Inferior parietal cortex (tissue), 1 donor: Measurements from ENCODE around the gene NAA50.

Experiments
- DNase-seq: peaks from one replicate; pipeline ENCODE4 v3.0.0-alpha.2; 2016; ENCODE audit errors: extremely low spot score

NAA50 gene

DNA sequence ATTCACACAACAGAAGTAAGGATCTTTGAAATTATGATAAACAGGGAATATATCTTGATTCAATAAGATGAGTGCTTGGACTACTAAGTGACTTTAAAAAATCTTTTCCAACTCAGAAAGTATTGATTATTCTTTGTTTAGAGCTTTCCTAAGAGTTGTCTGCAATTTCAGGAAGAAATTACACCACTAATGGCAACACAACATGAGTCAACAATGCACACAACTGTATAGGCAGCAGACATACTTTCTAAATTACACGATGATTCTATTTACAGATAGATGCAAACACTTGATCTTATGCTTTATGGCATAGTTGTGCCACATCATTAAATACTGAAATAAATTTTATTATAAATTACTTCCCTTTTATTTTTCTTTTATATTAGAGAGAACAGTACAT is 4.4 kb downstream of the NAA50 start:
- DNase-seq = no peak

DNA sequence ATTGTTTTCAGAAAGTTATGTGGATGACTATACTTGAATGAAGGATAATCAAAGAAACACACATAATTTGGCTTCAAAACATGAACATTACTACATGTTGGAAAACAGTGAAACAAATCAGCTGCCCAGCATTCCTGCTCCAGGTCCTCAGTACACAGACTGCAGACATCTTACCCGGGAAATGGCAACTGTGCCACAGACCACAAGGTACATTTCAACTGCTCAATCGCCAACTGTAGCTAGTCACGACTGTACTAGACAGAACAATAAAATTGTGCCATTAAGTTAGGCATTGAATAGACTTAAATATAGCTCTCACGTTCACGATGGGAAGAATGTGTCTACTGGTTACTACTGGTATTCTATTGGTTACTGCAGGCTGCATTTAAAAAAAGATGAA is 5.0 kb downstream of the NAA50 start:
- no peak for DNase-seq

DNA sequence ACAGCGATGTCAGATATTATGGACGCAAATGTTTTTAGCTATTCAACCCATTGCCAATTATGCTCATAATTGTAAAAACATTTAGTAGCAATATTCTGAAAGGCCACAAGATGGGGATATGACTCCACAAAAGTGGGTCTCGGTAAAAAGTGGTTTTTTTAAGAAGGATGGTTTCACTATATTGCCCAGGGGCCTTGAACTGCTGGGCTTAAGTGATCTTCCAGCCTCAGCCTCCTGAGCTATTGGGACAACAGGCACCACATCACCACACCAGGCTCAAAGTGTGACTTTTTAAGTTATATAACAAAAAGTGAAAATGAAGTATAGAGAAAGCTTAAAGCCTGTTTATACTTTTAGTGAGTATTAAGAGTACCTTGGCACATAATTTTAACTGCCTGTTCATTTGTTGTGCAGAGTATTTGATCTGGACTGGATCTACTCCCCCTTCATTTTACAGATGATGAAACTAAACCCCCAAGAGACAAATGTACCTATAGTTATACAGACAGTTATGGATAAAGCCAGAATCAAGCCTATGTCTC is 9.4 kb downstream of the NAA50 start:
- DNase-seq = peak; percentile 82

DNA sequence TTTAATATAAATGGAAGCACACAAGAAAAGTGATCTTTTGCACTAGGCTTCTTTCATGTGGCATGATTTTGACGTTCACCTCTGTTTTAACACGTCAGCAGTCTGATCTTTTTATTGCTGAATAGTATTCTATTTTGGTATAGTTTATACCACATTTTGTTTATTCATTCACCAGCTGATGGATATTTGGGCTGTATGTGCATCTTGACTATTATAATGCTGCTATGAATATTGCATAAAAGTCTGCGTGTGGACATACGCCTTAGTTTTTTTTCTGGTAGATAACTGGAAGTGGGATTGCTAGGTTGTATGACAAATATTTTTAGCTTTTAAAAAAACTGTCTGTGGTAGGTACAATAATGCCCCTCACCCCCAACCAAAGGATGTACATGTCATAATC is 14.4 kb downstream of the NAA50 start:
- no peak for DNase-seq

DNA sequence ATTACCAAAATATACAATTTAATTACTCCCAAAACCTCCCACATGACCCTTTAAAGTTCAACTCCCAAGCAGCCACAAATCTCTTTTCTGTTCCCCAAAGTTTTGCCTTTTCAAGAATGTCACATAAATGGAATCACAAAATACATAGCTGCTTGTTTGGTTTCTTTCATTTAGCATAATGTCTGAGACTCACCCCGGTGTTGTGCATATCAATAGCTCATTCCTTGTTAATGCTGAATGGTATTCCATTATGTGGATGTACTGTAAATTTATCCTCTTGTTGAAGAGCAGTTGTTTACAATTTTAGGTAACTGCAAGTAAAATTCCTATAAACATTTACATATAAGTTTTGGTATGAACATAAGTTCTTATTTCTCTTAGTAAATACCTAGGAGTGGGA is 15.5 kb downstream of the NAA50 start:
- no peak for DNase-seq

DNA sequence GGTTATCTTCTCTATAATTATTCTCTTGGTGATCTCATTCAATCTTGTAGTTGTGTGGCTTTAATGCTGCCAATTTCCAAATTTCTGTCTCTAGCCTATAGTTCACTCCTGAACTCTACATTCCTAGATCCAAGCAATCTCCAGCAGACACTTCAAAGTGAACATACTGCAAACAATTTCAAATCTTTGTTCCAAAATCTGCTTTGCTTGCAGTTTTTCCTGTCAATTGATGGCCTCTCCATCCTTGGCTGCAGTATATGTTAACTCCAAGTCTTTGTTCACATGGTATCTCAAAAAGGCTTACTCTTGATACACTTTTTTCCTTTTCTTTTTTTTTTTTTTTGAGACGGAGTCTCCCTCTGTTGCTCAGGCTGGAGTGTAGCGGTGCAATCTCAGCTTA is 17.4 kb downstream of the NAA50 start:
- no peak for DNase-seq

DNA sequence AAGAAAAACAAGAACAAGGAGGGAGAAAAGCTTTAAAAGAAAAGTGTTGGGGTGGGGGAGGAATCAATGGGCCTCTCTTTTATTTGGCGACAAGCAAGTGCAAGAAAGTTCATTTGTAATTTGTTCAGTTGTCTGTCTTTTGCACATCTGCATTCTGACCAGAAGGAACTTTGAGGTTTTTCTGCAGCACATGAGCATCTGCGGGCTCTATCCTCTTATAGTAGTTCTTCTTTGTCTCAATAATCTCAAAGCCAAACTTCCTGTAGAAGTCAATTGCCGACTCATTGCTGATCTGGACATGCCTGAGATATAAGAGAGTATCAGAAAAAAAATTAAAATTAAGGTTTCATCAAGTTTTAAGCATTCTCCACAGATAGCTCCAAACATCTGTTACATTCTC is 24.4 kb downstream of the NAA50 start:
- DNase-seq = no peak

DNA sequence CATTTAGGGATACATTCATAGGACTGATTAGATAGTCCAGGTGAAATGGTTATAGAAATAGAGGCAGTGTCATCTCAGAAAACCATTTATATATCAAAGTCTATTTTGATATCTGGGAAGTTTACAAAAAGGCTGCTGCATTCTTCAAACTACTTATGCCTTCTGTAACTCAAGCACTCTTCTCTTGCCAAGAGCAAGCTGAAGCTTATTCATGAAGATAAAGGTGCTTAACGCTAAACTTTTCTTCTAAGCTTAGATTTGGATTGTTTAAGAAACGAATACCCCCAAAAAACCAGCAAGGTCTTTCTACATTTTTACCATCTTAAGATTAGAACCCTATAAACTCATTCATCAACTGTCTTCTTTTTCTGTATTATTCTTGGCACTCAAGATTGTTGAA is 26.3 kb downstream of the NAA50 start:
- no peak for DNase-seq

DNA sequence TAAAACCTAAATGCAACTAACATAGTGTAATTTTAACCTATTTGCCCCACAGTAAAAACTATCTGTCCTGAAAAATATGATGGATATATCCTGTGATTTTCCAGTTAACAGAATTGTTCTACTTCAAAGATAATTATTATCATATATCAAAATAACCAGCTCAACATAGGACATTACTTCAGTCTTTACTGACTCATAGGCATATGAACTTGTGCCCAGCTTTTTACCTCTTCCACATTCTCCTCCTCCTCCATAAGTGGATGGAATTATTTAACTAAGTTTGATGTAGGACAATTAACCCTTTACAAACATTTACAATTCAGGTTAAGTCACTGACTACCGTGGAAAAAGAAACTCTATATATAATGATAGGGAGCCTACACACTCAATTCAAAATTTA is 26.8 kb downstream of the NAA50 start:
- no peak for DNase-seq

DNA sequence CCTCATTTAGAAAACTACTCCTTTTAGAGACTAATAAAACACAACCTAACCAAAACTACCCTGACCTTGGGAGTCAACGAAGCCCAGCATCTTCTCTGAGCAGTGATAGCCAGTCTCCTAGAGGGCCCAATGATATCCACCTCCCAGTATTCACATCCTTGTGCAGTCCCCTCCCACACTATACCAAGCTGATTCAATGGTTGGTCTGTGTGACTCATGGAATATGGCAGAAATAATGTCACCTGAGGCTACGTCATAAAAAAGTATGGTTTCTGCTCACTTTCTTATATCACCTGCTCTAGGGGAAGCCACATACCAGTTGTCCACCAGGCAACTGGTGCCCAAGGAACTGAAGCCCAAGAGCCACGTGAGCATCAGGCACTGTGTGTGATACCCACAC is 28.2 kb downstream of the NAA50 start:
- no peak for DNase-seq

DNA sequence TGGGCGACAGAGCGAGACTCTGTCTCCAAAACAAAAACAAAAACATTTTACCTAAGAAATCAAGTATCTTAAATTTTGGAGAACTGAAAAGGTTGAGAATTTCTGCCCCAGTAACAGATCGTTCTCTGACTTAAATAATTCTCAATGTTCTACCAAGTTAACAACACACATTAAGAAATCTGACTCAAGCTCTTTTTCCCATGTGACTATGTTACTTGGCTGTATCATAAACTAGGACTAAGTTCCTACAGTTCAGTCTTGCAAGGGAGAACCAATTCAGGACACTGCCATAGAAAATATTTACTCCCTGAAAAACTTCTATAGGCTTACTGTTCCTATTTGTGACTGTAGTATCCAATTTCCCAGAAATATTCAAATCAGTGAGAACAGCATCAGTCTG is 28.7 kb downstream of the NAA50 start:
- DNase-seq = no peak

DNA sequence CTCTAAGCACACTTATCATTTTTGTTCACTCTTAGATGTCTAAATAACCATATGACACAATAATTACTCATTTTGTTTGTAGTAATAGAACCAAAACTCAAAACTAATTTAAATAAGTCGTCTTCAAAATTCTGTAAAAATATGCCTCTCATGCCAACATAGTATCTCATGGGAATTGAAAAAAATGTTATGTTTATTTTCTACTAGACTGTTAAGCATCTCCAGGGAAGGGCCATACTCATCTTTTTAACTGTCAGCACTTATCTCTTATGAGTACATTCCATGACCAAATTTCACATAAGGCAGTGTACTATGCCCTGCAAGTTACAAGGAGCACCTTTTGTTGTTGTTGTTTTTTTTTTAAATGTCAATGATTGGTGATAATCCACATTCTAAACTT is 31.3 kb downstream of the NAA50 start:
- no peak for DNase-seq

DNA sequence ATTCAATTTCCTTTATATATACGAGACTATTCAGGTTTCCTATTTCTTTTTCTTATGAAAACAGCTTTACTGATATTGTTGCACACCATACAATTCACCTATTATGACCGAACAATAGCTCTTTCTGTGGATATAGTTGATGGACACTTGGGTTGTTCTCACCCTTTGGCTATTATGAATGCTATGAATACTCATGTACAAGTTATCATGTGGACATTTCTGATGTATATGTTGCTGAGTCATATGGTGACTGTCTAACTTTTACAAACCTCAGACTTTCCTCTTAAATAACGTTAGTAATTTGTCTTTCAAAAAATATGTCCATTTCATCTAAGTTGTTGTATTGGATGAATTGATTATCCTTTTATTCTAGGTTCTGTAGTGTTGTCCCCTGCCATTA is 33.9 kb downstream of the NAA50 start:
- DNase-seq = no peak

DNA sequence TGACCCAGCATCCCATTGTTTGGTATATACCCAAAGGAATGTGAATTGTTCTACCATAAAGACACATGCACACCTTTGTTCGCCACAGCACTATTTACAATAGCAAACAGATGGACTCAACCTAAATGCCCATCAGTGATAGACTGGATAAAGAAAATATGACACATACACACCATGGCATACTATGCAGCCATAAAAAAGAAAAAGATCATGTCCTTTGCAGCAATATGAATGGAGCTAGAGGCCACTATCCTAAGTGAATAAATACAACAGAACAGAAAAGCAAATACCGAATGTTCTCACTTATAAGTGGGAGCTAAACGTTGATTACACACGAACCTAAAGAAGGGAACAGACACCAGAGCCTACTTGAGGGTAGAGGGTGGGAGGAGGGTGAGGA is 38.2 kb downstream of the NAA50 start:
- DNase-seq = no peak

DNA sequence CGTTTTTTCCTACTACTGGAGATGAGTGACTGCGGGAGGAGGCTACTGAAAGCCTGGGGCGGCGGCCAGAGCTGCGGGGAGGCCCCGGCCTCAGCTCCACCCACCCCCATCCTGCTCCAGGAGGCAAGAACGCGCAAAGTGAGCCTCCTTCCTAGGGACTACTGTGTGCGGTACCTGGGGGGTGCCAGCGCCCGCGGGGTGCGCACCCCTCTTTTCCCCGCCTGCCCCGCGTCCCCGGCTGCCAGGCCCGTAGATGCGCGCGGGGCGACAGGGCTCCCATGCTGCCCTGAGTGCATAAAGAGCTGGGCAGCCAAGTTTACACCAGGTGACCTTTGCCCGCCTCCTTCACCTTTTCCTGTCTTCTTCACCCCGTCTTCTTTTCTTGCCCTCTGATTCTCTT is 47.1 kb downstream of the NAA50 start:
- DNase-seq = no peak

DNA sequence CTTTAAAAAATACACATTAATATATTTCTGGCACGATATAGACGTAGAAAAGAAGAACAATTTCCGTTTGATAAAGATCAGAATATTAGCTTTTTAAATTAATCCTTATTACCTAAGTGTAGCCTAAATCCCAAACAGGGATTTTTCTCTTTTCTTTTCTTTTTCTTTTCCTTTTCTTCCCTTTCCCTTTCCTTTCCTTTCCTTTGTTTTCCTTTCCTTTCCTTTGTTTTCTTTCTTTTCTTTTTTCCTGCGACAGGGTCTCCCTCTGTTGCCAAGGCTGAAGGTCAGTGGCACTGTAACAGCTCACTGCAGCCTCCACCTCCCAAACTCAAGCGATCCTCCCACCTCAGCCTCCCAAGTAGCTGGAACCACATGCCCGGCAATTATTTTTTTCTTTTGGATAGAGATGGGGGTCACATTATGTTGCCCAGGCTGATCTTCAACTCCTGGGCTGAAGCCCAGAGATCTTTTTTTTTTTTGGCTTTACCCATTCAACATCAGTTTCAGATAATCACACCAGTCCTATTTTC is 47.8 kb downstream of the NAA50 start:
- DNase-seq = no peak

DNA sequence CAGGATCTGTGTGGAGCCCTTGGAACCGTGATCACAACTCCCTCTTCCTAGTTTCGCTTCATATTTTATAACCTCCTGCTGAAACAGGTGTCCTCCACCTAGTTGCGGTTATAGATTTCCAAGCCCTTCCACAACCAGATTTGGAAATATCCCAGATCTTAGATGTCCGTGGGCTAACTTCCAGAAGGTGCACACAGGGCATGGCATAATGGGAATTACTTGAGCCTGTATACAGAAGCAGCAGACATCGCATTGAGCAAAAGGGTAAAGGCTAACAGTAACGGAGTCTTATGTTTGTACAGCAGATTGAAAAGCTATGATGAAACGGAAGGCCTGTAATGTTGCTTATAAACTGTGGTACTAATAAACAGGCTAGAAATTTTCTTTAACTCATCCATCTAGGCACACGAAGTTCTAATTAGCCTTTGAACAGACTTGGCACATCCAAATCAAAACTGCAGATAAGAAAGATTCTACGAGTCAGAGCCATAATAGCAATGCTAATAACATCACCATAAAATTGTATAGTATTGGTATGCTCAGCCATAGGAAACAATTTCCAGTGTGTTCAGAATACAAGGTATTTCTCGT is 48.5 kb downstream of the NAA50 start:
- DNase-seq = peak; percentile 48

DNA sequence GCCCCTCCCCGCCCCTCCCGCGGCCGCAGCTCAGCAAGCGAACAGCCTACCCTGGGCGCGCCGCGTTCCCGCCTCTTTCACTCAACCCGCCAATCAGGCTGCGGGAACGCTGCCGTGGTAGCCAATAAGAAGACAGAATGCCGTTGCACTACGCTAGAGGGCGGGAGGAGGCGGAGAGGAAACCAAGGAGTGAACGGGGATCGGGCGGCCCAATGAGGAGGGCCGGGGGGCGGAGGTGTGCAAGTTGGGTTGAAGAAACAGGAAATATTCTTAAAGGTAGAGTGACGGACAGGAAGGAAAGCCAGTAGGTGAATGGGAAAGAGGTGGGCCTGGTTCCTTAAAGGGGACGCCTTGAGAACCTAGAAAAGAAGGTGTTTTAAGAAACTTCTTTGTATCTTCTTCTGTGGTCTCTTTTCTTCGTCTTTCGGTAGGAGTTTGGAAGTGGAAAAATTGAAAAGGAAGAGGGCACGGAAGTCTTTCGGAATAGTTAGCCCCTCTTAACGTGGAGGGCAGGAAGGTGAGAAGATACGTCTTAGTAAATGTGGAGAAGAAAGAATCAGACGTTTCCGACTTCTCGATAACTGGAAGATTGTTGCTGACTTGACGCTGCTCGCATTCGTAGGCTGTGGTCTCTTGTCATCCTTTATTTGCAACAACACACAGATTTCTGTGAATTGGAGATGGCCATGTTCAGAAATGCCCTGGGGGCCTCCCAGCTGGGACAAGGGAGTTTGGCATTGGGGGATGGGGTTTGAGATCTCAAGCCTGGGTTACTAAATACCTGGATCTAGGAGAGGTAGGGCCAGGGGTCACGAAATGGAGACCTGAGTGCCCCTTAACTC is 49.2 kb downstream of the NAA50 start:
- peak; percentile 100 for DNase-seq

DNA sequence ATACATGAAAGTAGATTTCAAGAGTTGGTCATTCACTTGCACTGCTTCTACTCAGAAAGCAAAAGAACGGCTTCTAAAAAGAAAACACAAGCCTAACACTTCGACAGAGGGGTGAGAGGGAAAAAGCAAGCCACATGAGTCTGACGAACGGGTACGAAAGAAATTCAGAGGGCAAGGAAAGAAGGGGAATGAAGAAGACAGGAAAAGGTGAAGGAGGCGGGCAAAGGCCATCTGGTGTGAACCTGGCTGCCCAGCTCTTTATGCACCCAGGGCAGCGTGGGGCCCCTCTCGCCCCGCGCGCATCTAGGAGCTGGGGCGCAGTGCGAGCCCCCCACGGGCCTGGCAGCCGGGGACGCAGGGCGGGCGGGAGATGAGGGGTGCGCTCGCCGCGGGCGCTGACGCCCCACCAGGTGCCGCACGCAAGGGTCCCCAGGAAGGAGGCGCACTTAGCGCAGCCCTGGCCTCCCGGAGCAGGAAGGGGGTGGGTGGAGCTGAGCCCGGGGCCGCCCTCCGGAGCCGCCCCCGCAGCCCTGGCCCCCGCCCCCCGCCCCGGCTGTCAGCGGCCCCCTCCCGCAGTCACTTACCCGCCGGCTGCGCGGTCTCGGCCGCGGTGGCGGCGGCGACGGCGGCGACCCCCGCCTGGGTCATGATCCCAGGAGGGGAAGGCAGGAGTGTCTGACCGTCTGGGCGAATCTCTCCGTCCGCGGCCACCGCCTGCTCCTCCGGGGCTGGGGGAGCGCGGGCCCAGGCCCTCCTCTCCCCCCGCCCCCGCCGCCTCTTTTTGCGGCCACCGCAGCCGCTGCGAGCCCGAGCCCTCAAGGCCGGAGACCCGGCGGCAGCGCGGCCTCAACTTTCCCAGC is 50.0 kb downstream of the NAA50 start, which contains the start of gene USF3:
USF3 (minus strand) TSS at position 857 of the 860 bp plus-strand sequence. CDS start 21,764 bp downstream, outside the sequence.
- DNase-seq = peak; percentile 36

DNA sequence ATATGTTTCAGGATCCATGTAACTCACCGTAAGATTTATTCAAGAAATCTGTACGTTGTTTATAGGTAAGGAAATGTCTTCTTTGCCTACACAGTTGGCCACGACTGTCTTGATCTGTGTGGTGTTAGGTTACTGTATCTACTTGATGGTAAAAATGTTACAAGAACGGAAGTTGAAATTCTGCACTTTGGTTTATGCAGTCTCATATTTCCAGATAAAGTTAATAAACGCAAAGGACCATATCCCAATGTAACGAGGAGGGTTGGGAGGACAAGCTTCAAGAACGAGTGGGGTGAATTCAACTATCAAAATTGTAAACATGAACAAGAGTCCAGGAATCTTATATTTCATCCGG is 50.6 kb downstream of the NAA50 start:
- DNase-seq = no peak

DNA sequence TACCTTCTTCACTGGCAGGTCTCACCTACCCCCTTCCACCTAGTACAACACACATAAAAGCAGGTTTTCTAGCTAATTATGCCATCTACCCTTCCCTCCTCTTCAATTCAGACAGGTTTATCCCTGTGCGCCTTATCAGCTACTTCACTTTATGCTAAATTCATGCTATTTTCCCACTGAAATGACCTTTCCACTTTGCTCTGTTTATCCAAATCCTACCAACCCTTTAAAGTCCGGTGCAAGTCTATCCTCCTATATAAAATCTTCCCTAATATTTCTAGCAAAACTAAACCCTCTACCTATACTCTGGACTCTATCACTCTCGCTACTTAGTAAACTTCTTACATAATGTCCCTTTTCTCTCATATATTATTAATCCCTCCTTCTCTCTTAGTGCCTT is 55.6 kb downstream of the NAA50 start:
- no peak for DNase-seq
